ENCODE measurements around the gene THADA. TPM values are rescaled to one million over a fixed set of nuclear protein-coding genes. Genes with fewer than 3 reads are reported as not detected.
"Not testable (repeated sequence)": the region's sequence is repeated elsewhere in the genome, so short reads cannot be mapped to it uniquely, and the experiment has no call there.

The THADA gene
- total RNA-seq, 3 donors from 2014 or later, result 50.3 to 60.4 (median 57.0) TPM

DNA sequence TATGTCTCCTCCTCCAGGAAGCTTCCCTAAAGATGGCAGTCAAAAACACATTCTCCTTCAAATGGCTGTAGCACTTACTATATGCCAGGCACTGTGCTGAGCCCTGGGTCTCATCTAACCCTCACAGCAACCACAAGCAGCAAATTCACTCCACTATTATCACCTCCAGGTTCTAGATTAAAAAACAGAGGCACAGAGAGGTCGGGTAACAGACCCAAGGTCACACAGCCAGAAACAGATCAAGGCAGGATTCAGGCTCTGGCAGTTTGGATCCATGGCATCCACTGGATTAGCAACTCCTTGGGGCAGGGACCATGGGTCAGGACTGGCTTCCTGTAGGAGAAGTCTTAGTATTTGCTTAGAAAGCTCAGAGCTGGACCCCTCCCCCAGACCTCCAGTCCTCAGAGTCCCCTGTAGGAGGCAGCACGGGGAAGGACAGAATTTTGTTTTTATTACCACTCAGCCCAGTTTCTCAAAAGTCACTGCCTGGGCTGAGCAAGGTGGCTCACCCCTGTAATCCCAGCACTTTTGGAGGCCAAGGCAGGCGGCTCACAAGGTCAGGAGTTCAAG is 403.8 kb downstream of the THADA start:
- no peaks in the 10 kb centered on the region for H3K27me3 Mint-ChIP-seq (ENCODE audit: low read depth)
- H3K4me3 Mint-ChIP-seq, result no peak overlapping the region
- H3K36me3 Mint-ChIP-seq (ENCODE audit: insufficient read depth), result no peaks in the 10 kb centered on the region
- no peaks in the 10 kb centered on the region for H3K9me3 Mint-ChIP-seq
- ATAC-seq, result no peak
- no peak for DNase-seq
- H3K4me1 Mint-ChIP-seq (ENCODE audit: low read depth), result peaks cover 62% of the 10 kb centered on the region

DNA sequence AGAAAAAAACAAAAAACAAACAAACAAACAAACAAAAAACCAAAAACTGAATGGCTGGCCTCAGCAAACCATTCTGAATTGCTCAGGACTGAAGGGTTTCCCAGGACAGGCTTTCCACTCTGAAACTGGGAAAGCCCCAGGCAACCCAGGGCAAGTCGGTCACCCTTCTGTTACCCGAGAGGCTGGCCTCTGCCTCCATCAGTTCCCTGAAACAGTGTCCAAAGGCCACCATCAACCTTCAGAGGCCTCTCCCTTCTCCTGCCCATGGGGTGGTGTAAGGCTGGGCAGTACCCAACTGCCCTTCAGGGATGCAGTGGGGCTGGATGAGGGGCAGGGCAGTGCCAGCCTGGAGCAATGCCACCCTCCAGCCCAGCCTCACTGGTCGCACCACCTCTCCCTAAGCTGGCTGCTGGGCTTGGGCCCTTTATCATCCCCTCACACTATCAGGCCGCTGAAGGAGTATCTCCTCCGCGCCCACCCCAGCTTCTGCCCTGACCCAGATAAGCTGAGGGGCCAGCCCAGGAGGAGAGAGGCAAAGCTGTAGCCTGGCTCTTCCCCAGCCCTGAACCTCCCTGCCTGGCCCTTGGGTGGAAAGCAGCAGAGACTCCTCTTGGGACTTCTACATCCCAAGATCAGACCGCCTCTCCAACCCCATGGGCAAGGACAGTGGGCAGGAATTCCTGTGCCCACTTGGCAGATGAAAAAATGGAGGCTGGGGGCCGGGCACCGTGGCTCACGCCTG is 405.4 kb downstream of the THADA start:
- H3K9me3 Mint-ChIP-seq, result no peaks in the 10 kb centered on the region
- H3K4me1 Mint-ChIP-seq (ENCODE audit: low read depth), result peaks cover 63% of the 10 kb centered on the region

DNA sequence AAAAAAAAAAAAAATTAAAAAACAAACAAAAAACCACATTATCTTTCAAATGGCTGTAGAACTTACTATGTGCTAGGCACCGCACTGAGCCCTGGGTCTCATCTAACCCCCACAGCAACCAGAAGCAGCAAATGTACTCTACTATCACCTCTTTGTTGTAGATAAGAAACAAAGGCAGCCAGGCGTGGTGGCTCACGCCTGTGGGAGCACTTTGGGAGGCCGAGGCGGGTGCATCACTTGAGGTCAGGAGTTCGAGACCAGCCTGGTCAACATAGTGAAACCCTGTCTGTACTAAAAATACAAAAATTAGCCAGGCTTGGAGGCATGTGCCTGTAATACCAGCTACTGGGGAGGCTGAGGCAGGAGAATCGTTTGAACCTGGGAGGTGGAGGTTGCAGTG is 406.0 kb downstream of the THADA start:
- H3K4me3 Mint-ChIP-seq; H3K27me3 Mint-ChIP-seq (ENCODE audit: low read depth); H3K9me3 Mint-ChIP-seq; H3K36me3 Mint-ChIP-seq (ENCODE audit: insufficient read depth); DNase-seq; ATAC-seq: not testable (repeated sequence)
- H3K4me1 Mint-ChIP-seq (ENCODE audit: low read depth), result peaks cover 65% of the 10 kb centered on the region

More for the DNA sequence above, 405.4 kb downstream of the THADA start:
- no peaks in the 10 kb centered on the region for H3K36me3 Mint-ChIP-seq (ENCODE audit: insufficient read depth)
- DNase-seq (no peak), ATAC-seq (no peak)
- H3K27me3 Mint-ChIP-seq (ENCODE audit: low read depth), result no peaks in the 10 kb centered on the region
- H3K4me3 Mint-ChIP-seq, result no peak overlapping the region

DNA sequence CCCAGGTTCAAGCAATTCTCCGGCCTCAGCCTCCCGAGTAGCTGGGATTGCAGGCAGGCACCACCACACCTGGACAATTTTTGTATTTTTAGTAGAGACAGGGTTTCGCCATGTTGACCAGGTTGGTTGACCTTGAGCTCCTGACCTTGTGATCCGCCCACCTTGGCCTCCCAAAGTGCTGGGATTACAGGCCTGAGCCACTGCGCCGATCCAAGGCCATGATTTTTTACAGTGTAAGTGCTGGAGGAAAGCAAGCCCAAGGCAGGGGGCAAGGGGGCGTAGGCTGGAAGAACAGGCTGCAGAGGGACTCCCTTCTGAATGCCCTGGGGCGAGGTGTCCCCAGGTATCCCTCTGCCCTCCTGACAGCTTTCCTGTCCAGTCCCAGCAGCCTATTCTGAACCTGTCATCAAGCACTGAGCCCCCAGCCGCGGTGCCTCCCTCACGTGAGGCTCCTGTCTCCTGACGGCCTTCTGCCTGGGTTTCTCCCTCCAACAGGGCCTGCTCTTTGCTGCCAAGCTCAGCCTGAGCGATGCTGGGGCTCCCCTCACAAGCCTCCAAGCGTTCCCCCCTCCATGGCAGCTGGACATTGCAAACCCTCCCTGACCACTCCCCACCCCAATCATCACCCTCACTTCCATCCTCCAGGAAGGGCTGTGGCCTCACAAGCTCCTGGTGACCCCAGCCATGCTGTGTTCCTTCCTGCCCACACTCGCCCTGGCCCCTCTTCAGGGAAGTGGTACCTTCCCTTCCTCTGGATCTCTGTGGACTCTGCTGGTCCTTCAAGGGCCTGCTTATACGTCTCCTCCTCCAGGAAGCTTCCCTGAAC is 407.1 kb downstream of the THADA start:
- H3K4me3 Mint-ChIP-seq, result no peak overlapping the region
- H3K9me3 Mint-ChIP-seq, result no peaks in the 10 kb centered on the region
- H3K4me1 Mint-ChIP-seq (ENCODE audit: low read depth), result peaks cover 65% of the 10 kb centered on the region
- H3K36me3 Mint-ChIP-seq (ENCODE audit: insufficient read depth), result no peaks in the 10 kb centered on the region
- ATAC-seq, result no peak
- no peak for DNase-seq
- no peaks in the 10 kb centered on the region for H3K27me3 Mint-ChIP-seq (ENCODE audit: low read depth)

DNA sequence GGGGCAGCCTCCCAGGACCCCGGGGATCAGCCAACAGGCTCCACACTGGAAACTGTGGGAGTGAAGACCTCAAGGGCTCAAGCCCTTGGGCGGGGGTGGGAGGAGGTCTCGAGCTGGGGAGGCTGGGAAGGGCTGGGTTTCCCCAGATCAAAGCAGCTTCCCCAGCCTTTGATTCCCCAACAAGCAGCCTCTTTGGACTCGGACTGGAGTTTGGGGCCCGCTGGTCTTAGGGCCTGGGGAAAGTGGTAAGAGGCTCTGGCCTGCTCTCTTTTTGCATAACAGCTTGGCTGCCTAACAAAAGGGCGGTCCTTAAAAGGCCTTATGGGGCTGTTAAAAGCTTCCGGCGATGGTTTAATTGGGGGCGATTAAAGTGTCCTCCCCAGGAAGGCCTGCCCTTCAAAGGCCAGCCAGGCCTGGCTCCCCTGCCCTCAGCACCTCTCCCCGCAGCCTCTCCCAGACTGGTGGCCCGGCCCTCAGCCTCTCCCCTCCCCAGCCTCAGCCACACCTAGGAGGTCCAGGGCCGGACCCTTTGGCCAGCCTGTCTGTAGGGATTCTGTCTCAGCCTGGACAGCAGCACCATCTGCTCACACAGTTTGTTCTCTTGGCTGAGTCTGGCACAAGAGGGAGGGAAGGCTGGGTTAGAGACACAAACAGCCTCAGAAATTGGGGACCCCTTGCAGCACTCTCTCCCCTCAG is 409.0 kb downstream of the THADA start:
- ATAC-seq, result no peak
- H3K4me3 Mint-ChIP-seq, result no peak overlapping the region
- no peaks in the 10 kb centered on the region for H3K27me3 Mint-ChIP-seq (ENCODE audit: low read depth)
- no peaks in the 10 kb centered on the region for H3K36me3 Mint-ChIP-seq (ENCODE audit: insufficient read depth)
- H3K4me1 Mint-ChIP-seq (ENCODE audit: low read depth), result peaks cover 53% of the 10 kb centered on the region
- H3K9me3 Mint-ChIP-seq, result no peaks in the 10 kb centered on the region
- DNase-seq, result no peak

DNA sequence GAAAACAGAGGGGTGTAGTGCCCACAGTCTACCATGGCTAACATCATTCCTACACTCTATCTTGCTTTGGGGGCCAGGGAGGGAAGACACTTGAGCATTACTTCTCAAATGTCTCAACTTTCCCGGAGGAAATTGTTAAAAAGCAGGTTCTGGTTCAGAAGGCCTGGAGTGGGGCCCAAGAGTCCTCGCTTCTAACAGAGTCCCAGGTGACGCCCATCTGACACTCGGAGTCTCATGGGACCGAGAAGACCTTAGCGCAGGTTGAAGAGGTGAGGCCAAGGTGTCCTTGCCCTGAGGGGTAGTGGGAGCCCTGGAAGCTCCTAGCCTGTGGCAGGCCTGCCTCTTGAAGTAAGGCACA is 409.5 kb downstream of the THADA start:
- H3K9me3 Mint-ChIP-seq, result no peaks in the 10 kb centered on the region
- peaks cover 51% of the 10 kb centered on the region for H3K4me1 Mint-ChIP-seq (ENCODE audit: low read depth)
- H3K4me3 Mint-ChIP-seq, result no peak overlapping the region
- H3K36me3 Mint-ChIP-seq (ENCODE audit: insufficient read depth), result no peaks in the 10 kb centered on the region
- no peak for DNase-seq
- no peak for ATAC-seq
- no peaks in the 10 kb centered on the region for H3K27me3 Mint-ChIP-seq (ENCODE audit: low read depth)

DNA sequence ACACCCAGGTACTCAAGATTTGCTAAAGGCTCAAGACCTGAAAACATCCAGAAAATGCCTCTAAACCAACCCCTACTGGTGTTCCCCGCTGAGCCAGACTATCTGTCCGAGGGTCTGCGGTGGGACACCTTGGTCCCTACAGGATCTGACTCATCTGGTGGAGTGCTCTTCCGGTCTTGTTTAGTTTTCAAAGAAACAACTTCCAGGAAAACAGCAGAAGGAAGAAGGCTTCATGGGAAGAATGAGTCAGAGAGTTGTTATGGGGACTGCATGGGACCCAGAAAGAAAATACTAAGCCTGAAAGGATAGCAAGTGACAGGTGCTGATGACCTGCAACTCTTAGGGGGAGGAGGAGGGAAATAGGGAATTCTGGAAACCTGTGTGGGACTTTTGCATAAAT is 410.7 kb downstream of the THADA start:
- no peaks in the 10 kb centered on the region for H3K36me3 Mint-ChIP-seq (ENCODE audit: insufficient read depth)
- H3K4me1 Mint-ChIP-seq (ENCODE audit: low read depth), result peaks cover 57% of the 10 kb centered on the region
- no peak for DNase-seq
- H3K4me3 Mint-ChIP-seq, result no peak overlapping the region
- H3K9me3 Mint-ChIP-seq, result no peaks in the 10 kb centered on the region
- no peaks in the 10 kb centered on the region for H3K27me3 Mint-ChIP-seq (ENCODE audit: low read depth)
- ATAC-seq, result no peak

DNA sequence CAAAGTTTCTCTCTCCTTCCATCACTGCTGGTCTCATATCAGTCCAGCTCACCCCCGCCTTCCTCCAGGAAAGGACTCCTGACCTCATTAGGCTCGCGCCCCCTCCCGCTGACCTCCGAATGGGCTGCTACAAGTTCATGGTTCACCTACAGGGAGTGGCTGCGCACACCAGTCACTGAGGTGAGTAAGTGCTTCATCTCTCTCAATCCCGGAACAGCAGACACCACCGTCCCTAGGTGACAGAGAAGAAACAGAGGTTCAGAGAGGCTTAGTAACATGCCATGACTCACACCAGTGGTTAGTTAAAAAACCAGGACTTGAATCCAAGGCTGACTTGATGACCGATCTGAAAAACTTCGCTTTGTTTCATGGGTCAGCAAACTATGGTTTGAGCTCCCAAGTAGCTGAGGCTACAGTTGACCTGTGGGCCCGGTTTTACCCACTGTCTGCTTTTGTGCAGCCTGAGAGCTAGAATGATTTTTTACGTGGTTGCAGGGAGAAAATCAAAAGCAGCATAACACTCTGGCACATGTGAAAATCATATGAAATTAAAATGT is 411.4 kb downstream of the THADA start:
- Mint-ChIP-seq H3K4me1 (ENCODE audit: low read depth) (peaks cover 61% of the 10 kb centered on the region), H3K9me3 (no peaks in the 10 kb centered on the region), H3K36me3 (ENCODE audit: insufficient read depth) (no peaks in the 10 kb centered on the region), H3K4me3 (peak overlapping the region; percentile 69), H3K27me3 (ENCODE audit: low read depth) (no peaks in the 10 kb centered on the region)
- DNase-seq (peak; percentile 46), ATAC-seq (peak; percentile 96 to 100)

DNA sequence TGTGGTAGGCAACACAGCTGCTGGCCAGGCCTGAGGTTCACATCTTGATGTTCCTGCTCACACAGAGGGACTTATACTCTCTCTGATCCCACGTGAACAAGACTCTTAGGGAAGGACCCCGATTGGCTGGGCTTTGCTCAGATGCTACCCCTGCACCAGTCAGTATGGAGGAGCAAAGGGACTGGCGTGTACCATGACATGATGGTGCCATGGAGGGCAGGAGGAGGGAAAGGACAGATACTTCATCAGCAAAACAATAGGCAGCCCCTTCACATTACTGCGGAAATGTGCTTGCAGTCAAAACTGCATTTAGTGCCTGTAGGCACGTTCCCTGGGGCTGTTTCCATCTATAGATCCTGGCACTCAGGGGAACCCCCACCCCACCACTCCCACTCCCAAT is 412.1 kb downstream of the THADA start:
- Mint-ChIP-seq H3K4me3 (no peak overlapping the region), H3K27me3 (ENCODE audit: low read depth) (no peaks in the 10 kb centered on the region), H3K4me1 (ENCODE audit: low read depth) (peaks cover 63% of the 10 kb centered on the region), H3K36me3 (ENCODE audit: insufficient read depth) (no peaks in the 10 kb centered on the region), H3K9me3 (no peaks in the 10 kb centered on the region)
- no peak for ATAC-seq
- no peak for DNase-seq

DNA sequence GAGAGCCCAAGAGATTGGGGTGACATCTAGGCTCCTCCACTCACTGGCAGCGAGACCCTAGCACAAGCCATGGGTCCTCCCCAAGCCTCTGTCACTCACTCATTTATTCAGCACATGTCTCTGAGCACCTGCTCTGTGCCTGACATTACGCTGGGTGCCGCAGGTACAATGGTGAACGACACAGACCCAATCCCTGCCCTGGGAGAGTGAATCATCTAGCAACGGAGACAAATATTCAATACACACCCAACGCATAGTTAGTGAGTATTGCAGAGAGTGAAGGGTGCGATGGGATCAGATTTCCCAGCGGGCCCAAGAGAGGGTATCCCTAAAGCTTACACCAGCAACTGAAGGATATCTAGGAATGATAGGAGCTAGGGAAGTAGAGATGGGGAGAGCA is 414.9 kb downstream of the THADA start:
- no peak overlapping the region for H3K4me3 Mint-ChIP-seq
- H3K4me1 Mint-ChIP-seq (ENCODE audit: low read depth), result peaks cover 75% of the 10 kb centered on the region
- no peaks in the 10 kb centered on the region for H3K36me3 Mint-ChIP-seq (ENCODE audit: insufficient read depth)
- no peaks in the 10 kb centered on the region for H3K9me3 Mint-ChIP-seq
- DNase-seq (no peak), ATAC-seq (no peak)
- no peaks in the 10 kb centered on the region for H3K27me3 Mint-ChIP-seq (ENCODE audit: low read depth)

Other genes with a start within 250 kb of the THADA start
- under 1 TPM; 0.16 to 0.33 (median 0.26) TPM for gene PLEKHH2, start 41.2 kb upstream of the THADA start, total RNA-seq
- gene C1GALT1C1L, start 80.4 kb upstream of the THADA start, total RNA-seq, result under 1 TPM in 2 of 3 donors, not detected in 1; 0.20 to 0.34 TPM
- 1 to 10 TPM; 5.0 to 7.5 (median 5.2) TPM for gene DYNC2LI1, start 178.0 kb upstream of the THADA start, total RNA-seq
- not detected for gene ABCG5, start 242.8 kb upstream of the THADA start, total RNA-seq
- under 1 TPM in 1 of 3 donors, not detected in 2; 0.05 TPM for gene ABCG8, start 242.9 kb upstream of the THADA start, total RNA-seq

All from activated T-cell treated with anti-CD3 and anti-CD28 coated beads, Interleukin-2, amount 50 U/mL, for 4 hours (primary cell).